ENCODE measurements around the gene PRTN3. TPM values are rescaled to one million over a fixed set of nuclear protein-coding genes. Genes with fewer than 3 reads are reported as not detected.

PRTN3 gene
- total RNA-seq, 2 donors from 2014 or later: not detected

DNA sequence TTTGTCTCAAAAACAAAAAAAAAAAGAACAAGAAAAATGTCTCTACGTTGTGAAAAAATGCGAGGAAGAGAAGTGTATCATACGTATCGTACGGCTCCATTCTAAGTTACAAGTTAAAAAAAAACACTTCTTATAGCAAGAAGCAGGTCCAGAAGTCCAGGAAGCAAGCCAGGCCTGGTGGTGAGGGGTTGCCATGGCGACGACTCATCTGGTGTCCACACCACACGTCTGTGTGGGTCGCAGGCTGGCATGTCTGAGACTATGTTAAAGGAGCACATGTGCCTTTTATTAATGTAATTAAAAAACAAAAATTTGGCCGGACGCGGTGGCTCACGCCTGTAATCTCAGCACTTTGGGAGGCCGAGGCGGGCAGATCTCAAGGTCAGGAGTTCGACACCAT, 46.3 kb downstream of the PRTN3 start:
- no peaks in the 10 kb centered on the region for H3K9me3 ChIP-seq (ENCODE audit: control insufficient read depth, low read length)
- TF ChIP-seq, protein P1, sequence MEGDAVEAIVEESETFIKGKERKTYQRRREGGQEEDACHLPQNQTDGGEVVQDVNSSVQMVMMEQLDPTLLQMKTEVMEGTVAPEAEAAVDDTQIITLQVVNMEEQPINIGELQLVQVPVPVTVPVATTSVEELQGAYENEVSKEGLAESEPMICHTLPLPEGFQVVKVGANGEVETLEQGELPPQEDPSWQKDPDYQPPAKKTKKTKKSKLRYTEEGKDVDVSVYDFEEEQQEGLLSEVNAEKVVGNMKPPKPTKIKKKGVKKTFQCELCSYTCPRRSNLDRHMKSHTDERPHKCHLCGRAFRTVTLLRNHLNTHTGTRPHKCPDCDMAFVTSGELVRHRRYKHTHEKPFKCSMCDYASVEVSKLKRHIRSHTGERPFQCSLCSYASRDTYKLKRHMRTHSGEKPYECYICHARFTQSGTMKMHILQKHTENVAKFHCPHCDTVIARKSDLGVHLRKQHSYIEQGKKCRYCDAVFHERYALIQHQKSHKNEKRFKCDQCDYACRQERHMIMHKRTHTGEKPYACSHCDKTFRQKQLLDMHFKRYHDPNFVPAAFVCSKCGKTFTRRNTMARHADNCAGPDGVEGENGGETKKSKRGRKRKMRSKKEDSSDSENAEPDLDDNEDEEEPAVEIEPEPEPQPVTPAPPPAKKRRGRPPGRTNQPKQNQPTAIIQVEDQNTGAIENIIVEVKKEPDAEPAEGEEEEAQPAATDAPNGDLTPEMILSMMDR (conservative IDR thresholded peaks at IDR 0.05): no peak
- H3K9ac ChIP-seq (ENCODE audit: extremely low read depth, low read length, poor library complexity, severe bottlenecking): no peak overlapping the region
- H3K4me1 ChIP-seq (ENCODE audit: control insufficient read depth, insufficient read depth, low read length): no peaks in the 10 kb centered on the region
- Mint-ChIP-seq H3K36me3 (ENCODE audit: low read depth) (peaks cover 32% of the 10 kb centered on the region), H3K4me3 (no peak overlapping the region), H3K27me3 (ENCODE audit: insufficient read depth) (no peaks in the 10 kb centered on the region), H3K27ac (peak overlapping the region; percentile 21), H3K4me1 (no peaks in the 10 kb centered on the region), H3K9me3 (no peaks in the 10 kb centered on the region)
- no peak overlapping the region for H3K27ac ChIP-seq (ENCODE audit: low read depth, low read length)
- H3K36me3 ChIP-seq (ENCODE audit: control insufficient read depth, insufficient read depth, low read length): peaks cover 59% of the 10 kb centered on the region
- no peaks in the 10 kb centered on the region for H3K27me3 ChIP-seq (ENCODE audit: control insufficient read depth, insufficient read depth, low read length, poor library complexity, severe bottlenecking)
- peak; percentile 46 for DNase-seq
- H3K4me3 ChIP-seq (ENCODE audit: low read length): no peak overlapping the region
- WGBS, 2 experiments (ENCODE audit: insufficient coverage in 1 of 2, insufficient read length in 1 of 2): 92 to 95% methylated on average over 7 to 16 of the region's 16 CpGs

- Histone ChIP-seq H3K4me3 (ENCODE audit: low read length) (no peak overlapping the region), H3K9ac (ENCODE audit: extremely low read depth, low read length, poor library complexity, severe bottlenecking) (no peak overlapping the region), H3K9me3 (ENCODE audit: control insufficient read depth, low read length) (no peaks in the 10 kb centered on the region), H3K4me1 (ENCODE audit: control insufficient read depth, insufficient read depth, low read length) (no peaks in the 10 kb centered on the region), H3K27me3 (ENCODE audit: control insufficient read depth, insufficient read depth, low read length, poor library complexity, severe bottlenecking) (no peaks in the 10 kb centered on the region), H3K27ac (ENCODE audit: low read depth, low read length) (no peak overlapping the region), H3K36me3 (ENCODE audit: control insufficient read depth, insufficient read depth, low read length) (peaks cover 53% of the 10 kb centered on the region)
- no peaks in the 10 kb centered on the region for H3K27me3 Mint-ChIP-seq (ENCODE audit: insufficient read depth)
- no peak for DNase-seq
- TF ChIP-seq, protein P1 (conservative IDR thresholded peaks at IDR 0.05): no peak
- peaks cover 27% of the 10 kb centered on the region for H3K36me3 Mint-ChIP-seq (ENCODE audit: low read depth)
- H3K4me3 Mint-ChIP-seq: no peak overlapping the region
- H3K9me3 Mint-ChIP-seq: no peaks in the 10 kb centered on the region
- no peaks in the 10 kb centered on the region for H3K4me1 Mint-ChIP-seq
- H3K27ac Mint-ChIP-seq: no peak overlapping the region
- 93 to 100% methylated on average over 9 to 10 of the region's 10 CpGs for WGBS, 2 experiments (ENCODE audit: insufficient coverage in 1 of 2, insufficient read length in 1 of 2)
Measured at GRCh38 chr19:887599-887998, 46.8 kb downstream of the PRTN3 start.

DNA sequence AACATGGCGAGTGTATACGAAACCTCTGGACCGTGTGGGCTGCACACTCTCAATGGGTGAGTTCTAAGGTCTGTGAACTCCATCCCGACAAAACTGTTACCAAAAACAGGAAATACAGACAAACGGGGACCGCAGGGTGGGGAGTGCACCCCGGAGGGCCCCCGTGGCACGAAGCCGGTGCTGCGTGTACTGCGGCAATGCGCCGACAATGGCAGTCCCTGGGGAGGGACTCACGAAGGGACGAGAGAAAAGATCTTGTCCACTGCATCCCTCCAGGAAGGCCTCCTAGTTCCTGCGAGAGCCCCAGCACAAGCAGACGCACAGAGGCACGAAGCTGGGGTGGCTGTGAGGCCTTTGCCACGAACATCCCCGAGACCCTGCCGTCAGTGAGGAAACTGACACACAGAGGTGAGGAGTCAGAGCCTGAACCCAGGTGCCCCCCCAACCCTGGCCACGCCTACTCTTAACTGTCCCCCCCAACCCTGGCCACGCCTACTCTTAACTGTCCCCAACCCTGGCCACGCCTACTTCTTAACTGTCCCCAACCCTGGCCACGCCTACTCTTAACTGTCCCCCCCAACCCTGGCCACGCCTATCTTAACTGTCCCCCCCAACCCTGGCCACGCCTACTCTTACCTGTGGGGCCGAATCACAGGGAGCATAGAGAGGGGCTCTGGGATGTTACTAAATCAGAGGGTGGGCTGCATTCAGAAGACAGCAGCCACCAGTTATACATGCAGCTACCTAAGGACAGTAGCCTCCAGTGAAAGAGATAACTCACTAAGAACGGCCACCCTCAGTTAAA, 48.0 kb downstream of the PRTN3 start:
- TF ChIP-seq, protein P1 (conservative IDR thresholded peaks at IDR 0.05): no peak
- H3K27me3 Mint-ChIP-seq (ENCODE audit: insufficient read depth): no peaks in the 10 kb centered on the region
- Histone ChIP-seq H3K9me3 (ENCODE audit: control insufficient read depth, low read length) (no peaks in the 10 kb centered on the region), H3K27me3 (ENCODE audit: control insufficient read depth, insufficient read depth, low read length, poor library complexity, severe bottlenecking) (no peaks in the 10 kb centered on the region), H3K9ac (ENCODE audit: extremely low read depth, low read length, poor library complexity, severe bottlenecking) (no peak overlapping the region), H3K36me3 (ENCODE audit: control insufficient read depth, insufficient read depth, low read length) (peaks cover 48% of the 10 kb centered on the region), H3K27ac (ENCODE audit: low read depth, low read length) (no peak overlapping the region), H3K4me3 (ENCODE audit: low read length) (no peak overlapping the region), H3K4me1 (ENCODE audit: control insufficient read depth, insufficient read depth, low read length) (no peaks in the 10 kb centered on the region)
- peaks cover 20% of the 10 kb centered on the region for H3K36me3 Mint-ChIP-seq (ENCODE audit: low read depth)
- H3K4me1 Mint-ChIP-seq: no peaks in the 10 kb centered on the region
- DNase-seq: no peak
- no peaks in the 10 kb centered on the region for H3K9me3 Mint-ChIP-seq
- H3K4me3 Mint-ChIP-seq: no peak overlapping the region
- H3K27ac Mint-ChIP-seq: no peak overlapping the region
- 97% methylated on average over 23 to 30 of the region's 30 CpGs for WGBS, 2 experiments (ENCODE audit: insufficient coverage in 1 of 2, insufficient read length in 1 of 2)
